HG02678 (cell line): Measurements from ENCODE around the gene S100PBP.

Experiments
- ATAC-seq: cut with Tn5 transposase; IDR thresholded peaks from one replicate; pipeline ENCODE4 v1.9.1; 2021; ENCODE audit warnings: mild to moderate bottlenecking, moderate library complexity; ENCODE audit not compliant: unreplicated experiment

Gene S100PBP

GRCh38 chr1:32868806-32869455 is 51.5 kb downstream of the S100PBP start:
- ATAC-seq = no peak

DNA sequence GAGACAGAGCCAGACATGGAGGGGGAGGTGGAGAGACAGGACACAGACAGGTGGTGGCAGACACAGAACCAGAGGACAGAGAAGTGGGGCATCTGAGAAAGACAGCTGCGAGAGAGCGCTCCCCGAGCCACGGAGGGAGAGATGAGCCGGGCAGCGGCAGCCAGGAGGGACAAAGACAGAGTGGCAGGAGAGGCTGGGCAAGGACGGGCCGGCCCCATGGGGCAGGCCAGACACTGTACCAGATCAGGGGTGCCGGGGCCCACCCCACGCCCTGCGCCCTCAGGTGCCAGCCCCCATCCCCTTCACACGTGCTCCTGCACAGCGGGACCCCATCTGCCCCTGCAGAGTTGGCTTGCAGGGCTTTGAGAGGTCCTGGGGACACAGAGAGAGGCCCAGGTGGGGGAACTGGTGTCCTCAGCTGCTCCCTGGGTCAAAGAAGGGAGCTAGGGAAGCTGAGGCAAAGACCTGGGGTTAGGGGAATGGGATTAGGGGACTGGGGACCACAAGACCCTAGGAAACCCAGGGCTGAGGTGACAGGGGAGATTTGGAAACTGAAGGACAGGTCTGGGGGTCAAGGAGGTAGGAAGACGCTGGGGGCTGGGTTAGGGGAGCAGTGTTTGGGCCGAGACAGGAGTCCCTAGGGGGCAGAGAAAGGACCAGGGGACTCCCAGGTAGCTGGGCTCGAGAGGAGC is 52.6 kb downstream of the S100PBP start:
- ATAC-seq = no peak

- no peak for ATAC-seq
These were observed 53.3 kb downstream of the S100PBP start, which contains the start of gene FNDC5 for GRCh38 chr1:32870615-32871363. Gene FNDC5, minus strand, starts transcription at chr1:32870912.

GRCh38 chr1:32871364-32872191 is 54.1 kb downstream of the S100PBP start:
- no peak for ATAC-seq

DNA sequence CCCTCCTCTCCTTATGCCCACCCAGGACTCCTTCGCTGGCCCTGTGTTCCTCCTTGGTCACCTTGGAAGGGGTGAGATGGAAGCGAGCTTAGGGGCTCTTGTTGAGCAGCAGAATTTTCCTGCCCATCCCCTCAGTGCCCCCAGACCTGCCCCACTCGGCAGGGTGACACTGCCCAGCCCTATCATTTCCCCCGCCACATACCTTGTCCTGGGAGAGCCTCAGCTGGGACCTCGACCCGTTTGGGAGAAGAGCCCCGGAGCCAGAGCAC is 54.7 kb downstream of the S100PBP start:
- ATAC-seq = no peak

GRCh38 chr1:32873484-32873883 is 56.0 kb downstream of the S100PBP start:
- no peak for ATAC-seq

DNA sequence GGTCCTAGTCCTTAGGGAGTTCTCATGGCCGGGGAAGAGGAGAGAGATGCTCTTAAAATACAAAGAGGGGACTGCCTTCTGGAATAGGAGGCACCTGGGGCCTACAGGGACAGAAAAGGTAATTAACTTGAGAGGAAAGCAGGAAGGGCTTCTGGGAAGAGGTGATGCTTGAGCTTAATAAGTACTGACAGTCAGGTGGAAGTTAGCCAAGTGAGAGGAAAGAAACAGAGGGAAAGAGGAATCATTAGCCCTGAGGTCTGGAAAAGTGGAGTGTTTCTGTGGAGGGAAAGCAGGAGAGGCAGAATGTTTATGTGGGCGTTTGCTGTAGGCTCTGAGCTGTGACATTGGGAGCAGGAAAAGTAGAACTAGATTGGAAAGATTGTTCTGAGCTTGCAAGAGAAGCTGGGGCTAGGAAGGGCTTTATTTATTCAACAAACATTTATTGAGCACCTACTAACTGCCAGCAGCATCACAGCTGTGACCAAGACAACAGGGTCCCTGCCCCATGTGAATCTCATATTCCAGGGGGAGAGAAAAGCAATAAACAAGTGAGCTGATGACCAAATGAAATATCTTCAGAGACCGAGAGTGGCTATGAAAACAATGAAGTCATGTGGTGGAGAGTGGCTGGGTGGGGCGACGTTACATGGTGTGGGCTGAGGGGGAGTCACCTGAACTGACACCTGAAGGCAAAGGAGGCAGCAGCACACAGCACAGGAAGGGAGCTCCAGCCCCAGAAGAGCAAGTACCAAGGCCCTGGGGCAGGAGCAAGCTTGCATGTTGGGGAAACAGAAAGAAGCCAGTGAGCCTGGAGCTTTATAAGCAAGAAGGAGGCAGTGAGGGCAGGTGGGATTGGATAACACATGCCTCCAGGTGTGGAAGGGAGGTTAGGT is 57.7 kb downstream of the S100PBP start:
- no peak for ATAC-seq

- ATAC-seq = no peak
These were observed 59.1 kb downstream of the S100PBP start for GRCh38 chr1:32876341-32877210.

GRCh38 chr1:32877211-32878110 is 60.0 kb downstream of the S100PBP start:
- no peak for ATAC-seq

- ATAC-seq = no peak
These were observed 60.7 kb downstream of the S100PBP start for GRCh38 chr1:32878183-32878582.

DNA sequence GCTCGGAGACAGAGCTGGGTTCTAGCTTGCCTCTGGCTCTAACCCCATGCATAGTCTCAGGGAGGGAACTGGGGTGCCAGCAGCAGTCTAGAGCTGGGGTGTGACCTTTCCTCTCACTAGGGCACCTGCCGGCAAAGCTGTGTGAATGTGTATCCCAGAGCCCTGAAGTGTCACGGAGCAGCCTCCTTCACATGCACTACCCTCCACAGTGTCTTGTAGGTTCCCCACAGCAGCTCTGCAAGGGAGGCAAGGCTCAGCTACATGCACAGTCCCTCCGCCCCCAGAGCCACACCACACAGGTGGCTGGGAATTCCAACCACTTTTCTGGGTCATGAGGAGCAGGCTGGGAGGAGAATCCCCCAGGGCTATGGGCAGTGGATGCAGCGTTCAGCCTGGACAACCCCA is 61.2 kb downstream of the S100PBP start:
- ATAC-seq = no peak

- no peak for ATAC-seq
These were observed 63.8 kb downstream of the S100PBP start for GRCh38 chr1:32881291-32881690.

DNA sequence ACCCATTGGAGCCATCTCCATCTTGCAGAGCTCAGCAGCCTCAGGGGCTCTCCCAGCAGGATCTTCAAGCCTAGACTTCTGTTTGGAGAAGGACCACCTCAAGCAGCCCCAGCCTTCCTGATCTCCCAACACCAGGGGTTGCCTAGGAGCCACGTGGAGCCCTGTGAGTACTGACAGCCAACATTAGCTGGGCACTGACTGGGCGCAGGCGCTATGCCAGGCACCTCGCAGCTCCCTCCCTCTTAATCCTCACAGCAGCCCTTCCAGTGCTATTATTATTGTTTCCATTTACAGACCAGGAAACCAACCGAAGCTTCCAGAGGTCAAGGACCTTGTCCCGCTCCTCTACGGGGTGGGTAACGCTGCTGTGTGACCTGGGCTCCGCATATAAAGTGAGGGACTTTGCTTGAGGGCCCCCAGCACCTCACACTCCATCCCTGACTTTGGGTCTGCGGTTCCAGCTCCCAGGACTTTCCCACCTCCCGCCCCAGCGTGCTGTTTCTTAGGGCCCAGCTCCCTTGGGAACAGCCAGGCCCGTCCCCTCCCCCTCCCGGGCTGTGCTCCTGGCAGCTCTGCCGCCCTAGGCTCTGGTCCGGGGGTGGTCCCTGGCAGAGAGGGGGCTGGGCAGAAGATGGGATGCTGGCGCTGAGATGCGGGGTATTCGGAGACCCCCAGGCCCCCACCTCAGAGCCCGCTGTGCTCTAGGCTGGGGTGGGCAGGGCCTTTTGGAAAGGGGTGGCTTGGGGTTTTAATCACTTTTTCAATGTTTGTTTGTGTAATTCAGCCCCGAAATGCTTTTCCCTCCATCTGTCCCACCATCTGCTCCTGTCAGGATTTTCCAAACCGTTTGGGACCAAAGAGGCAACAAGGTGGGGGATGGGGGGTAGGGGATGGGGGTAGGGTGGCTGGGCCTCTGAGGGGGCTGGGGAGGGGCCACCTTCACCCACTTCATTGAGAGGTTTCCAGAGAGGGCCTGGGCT is 64.7 kb downstream of the S100PBP start:
- ATAC-seq = no peak

DNA sequence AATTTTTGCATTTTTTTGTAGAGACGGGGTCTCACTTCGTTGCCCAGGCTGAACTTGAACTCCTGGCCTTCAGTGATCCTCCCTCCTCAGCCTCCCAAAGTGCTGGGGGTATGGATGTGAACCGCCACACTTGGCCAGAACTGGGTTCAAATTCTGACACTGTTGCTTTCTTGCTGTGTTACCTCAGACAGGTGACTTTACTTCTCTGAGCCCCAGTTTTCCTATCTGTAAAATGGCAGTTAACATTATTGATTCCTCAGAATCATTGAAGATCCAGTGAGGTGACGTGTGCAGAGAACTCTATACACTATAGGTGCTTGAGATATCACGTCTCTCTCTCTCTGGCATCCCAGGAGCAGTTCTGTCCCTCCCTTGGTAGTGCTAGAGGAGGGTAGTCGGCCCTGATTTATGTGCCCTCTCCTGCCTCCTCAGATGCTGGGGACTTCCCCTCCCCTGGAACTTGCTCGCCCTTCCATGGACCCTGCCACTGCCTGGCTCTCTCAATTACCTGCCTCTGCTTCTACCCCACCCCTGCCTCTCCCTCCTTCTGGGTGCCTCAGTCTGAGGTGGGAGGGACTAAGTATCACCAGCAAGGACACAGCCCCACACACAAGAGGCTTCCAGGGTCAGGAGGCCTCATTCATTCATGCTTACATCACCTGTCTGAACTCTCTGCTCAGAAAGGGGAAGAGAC is 66.0 kb downstream of the S100PBP start:
- ATAC-seq = no peak

DNA sequence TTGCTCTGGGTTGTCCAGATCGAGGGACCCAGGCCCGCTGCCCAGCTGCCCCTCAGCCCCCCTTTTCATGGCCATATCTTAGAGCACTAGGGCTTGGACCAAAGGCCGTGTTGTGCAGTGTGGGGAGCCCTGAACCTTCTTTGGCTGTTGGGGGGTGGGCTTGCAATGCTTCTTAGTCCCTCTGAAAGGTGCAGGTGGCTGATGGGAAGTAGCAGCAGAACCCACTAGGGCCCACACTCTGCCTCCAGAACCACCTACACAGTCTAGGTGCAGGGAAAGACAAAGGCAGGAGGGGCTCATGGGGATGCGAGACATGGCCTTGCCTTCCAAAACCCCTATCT is 66.5 kb downstream of the S100PBP start:
- no peak for ATAC-seq

DNA sequence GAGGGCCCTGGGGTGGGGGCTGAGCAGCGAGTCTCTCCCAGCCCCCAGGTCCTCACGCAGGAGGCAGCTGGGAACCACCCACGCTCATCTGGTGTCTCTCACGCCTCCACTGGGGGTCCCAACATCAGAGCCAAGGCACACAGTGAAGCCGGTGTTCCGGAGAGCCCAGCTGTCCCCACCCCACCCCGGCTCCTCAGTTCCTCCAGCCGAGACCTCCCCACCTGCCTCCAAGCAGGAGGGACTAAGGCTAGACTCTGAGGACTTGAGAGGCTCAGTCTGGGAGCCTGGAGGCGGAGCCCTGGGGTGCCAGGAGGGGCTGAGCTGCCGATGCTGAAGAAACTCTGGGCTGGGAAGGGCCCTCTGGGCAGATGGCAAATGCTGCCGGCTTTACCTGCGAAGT is 67.3 kb downstream of the S100PBP start:
- ATAC-seq = no peak

GRCh38 chr1:32885676-32886003 is 68.2 kb downstream of the S100PBP start:
- ATAC-seq = no peak
